Activated T-helper 17 cell treated with anti-CD3 and anti-CD28 coated beads, Interleukin-2, amount 50 U/mL, for 72 hours (primary cell): ENCODE data around the gene MRPL36. TPM values are rescaled to one million over a fixed set of nuclear protein-coding genes. Genes with fewer than 3 reads are reported as not detected.

ENCODE experiments used
- ATAC-seq: fragments of 150-1000 bp; cut with Tn5 transposase; replicated peaks from 2 replicates; pipeline ENCODE4 v1.10.0; 2021; ENCODE audit warnings: mild to moderate bottlenecking, moderate library complexity
- H3K27ac Mint-ChIP-seq: one replicate; pipeline ENCODE4 v1.8.0; 2022; ENCODE audit warnings: mixed read lengths
- H3K27me3 Mint-ChIP-seq: one replicate; pipeline ENCODE4 v1.8.0; 2022; ENCODE audit warnings: mixed read lengths
- H3K36me3 Mint-ChIP-seq: one replicate; pipeline ENCODE4 v1.8.0; 2022; ENCODE audit warnings: low read depth, mild to moderate bottlenecking, mixed read lengths
- H3K4me1 Mint-ChIP-seq: one replicate; pipeline ENCODE4 v1.8.0; 2022; ENCODE audit warnings: mixed read lengths
- H3K4me3 Mint-ChIP-seq: one replicate; pipeline ENCODE4 v1.8.0; 2022; ENCODE audit warnings: mild to moderate bottlenecking, mixed read lengths
- H3K9me3 Mint-ChIP-seq: one replicate; pipeline ENCODE4 v1.8.0; 2022; ENCODE audit warnings: mixed read lengths
- total RNA-seq, 2 donors: library from RNA; stranded (reverse); gene quantifications; one replicate each; pipeline ENCODE4 v1.2.3, GENCODE V29; 2022

MRPL36 gene
- total RNA-seq, 2 donors from 2014 or later = 50.3 to 74.0 TPM

GRCh38 chr5:1757511-1757910 is 42.1 kb downstream of the MRPL36 start:
- Mint-ChIP-seq H3K27me3 (peaks cover 15% of the 10 kb centered on the region), H3K4me1 (no peaks in the 10 kb centered on the region), H3K9me3 (peaks cover 5% of the 10 kb centered on the region), H3K4me3 (no peak overlapping the region), H3K36me3 (no peaks in the 10 kb centered on the region), H3K27ac (no peak overlapping the region)
- ATAC-seq = no peak

GRCh38 chr5:1756481-1756880 is 43.2 kb downstream of the MRPL36 start:
- H3K27me3 Mint-ChIP-seq = peaks cover 13% of the 10 kb centered on the region
- H3K36me3 Mint-ChIP-seq = no peaks in the 10 kb centered on the region
- ATAC-seq = no peak
- no peaks in the 10 kb centered on the region for H3K4me1 Mint-ChIP-seq
- peaks cover 5% of the 10 kb centered on the region for H3K9me3 Mint-ChIP-seq
- no peak overlapping the region for H3K27ac Mint-ChIP-seq
- no peak overlapping the region for H3K4me3 Mint-ChIP-seq

- Mint-ChIP-seq H3K4me3 (no peak overlapping the region), H3K27me3 (peaks cover 11% of the 10 kb centered on the region), H3K36me3 (no peaks in the 10 kb centered on the region), H3K9me3 (peaks cover 5% of the 10 kb centered on the region), H3K4me1 (no peaks in the 10 kb centered on the region), H3K27ac (no peak overlapping the region)
- no peak for ATAC-seq
Observed at GRCh38 chr5:1755321-1755949, 44.2 kb downstream of the MRPL36 start.

- Mint-ChIP-seq H3K27ac (no peak overlapping the region), H3K9me3 (peaks cover 5% of the 10 kb centered on the region), H3K4me1 (no peaks in the 10 kb centered on the region), H3K27me3 (peaks cover 11% of the 10 kb centered on the region), H3K36me3 (no peaks in the 10 kb centered on the region), H3K4me3 (no peak overlapping the region)
- ATAC-seq = no peak
Observed at GRCh38 chr5:1754531-1755220, 45.0 kb downstream of the MRPL36 start.

- Mint-ChIP-seq H3K9me3 (peaks cover 3% of the 10 kb centered on the region), H3K4me3 (no peak overlapping the region), H3K27me3 (peaks cover 7% of the 10 kb centered on the region), H3K36me3 (no peaks in the 10 kb centered on the region), H3K27ac (no peak overlapping the region), H3K4me1 (no peaks in the 10 kb centered on the region)
- ATAC-seq = no peak
Observed at GRCh38 chr5:1753490-1753889, 46.1 kb downstream of the MRPL36 start.

GRCh38 chr5:1752881-1753280 is 46.8 kb downstream of the MRPL36 start:
- no peaks in the 10 kb centered on the region for H3K36me3 Mint-ChIP-seq
- H3K27me3 Mint-ChIP-seq = peaks cover 5% of the 10 kb centered on the region
- H3K4me1 Mint-ChIP-seq = no peaks in the 10 kb centered on the region

GRCh38 chr5:1751864-1752822 is 47.5 kb downstream of the MRPL36 start:
- no peak for ATAC-seq
- Mint-ChIP-seq H3K4me3 (no peak overlapping the region), H3K9me3 (no peaks in the 10 kb centered on the region)

More at GRCh38 chr5:1752881-1753280, 46.8 kb downstream of the MRPL36 start:
- ATAC-seq = no peak
- H3K27ac Mint-ChIP-seq = no peak overlapping the region
- H3K4me3 Mint-ChIP-seq = no peak overlapping the region
- H3K9me3 Mint-ChIP-seq = no peaks in the 10 kb centered on the region

GRCh38 chr5:1751026-1751863 is 48.4 kb downstream of the MRPL36 start:
- no peak overlapping the region for H3K27ac Mint-ChIP-seq
- ATAC-seq = no peak
- H3K36me3 Mint-ChIP-seq = no peaks in the 10 kb centered on the region
- peaks cover 6% of the 10 kb centered on the region for H3K27me3 Mint-ChIP-seq
- H3K4me1 Mint-ChIP-seq = no peaks in the 10 kb centered on the region
- H3K4me3 Mint-ChIP-seq = no peak overlapping the region
- H3K9me3 Mint-ChIP-seq = no peaks in the 10 kb centered on the region

More at GRCh38 chr5:1751864-1752822, 47.5 kb downstream of the MRPL36 start:
- no peaks in the 10 kb centered on the region for H3K36me3 Mint-ChIP-seq
- H3K27ac Mint-ChIP-seq = no peak overlapping the region
- no peaks in the 10 kb centered on the region for H3K4me1 Mint-ChIP-seq
- H3K27me3 Mint-ChIP-seq = peaks cover 6% of the 10 kb centered on the region

- no peaks in the 10 kb centered on the region for H3K36me3 Mint-ChIP-seq
- H3K27me3 Mint-ChIP-seq = peaks cover 10% of the 10 kb centered on the region
- no peak overlapping the region for H3K27ac Mint-ChIP-seq
- ATAC-seq = no peak
- H3K4me1 Mint-ChIP-seq = no peaks in the 10 kb centered on the region
- H3K9me3 Mint-ChIP-seq = no peaks in the 10 kb centered on the region
- no peak overlapping the region for H3K4me3 Mint-ChIP-seq
Observed at GRCh38 chr5:1750469-1750868, 49.2 kb downstream of the MRPL36 start.

GRCh38 chr5:1749346-1750124 is 50.1 kb downstream of the MRPL36 start:
- no peak overlapping the region for H3K4me3 Mint-ChIP-seq
- no peak overlapping the region for H3K27ac Mint-ChIP-seq
- no peaks in the 10 kb centered on the region for H3K9me3 Mint-ChIP-seq
- H3K36me3 Mint-ChIP-seq = no peaks in the 10 kb centered on the region
- no peaks in the 10 kb centered on the region for H3K4me1 Mint-ChIP-seq
- ATAC-seq = no peak
- H3K27me3 Mint-ChIP-seq = peaks cover 14% of the 10 kb centered on the region

GRCh38 chr5:1748845-1749244 is 50.8 kb downstream of the MRPL36 start:
- Mint-ChIP-seq H3K27ac (no peak overlapping the region), H3K9me3 (no peaks in the 10 kb centered on the region), H3K4me3 (no peak overlapping the region), H3K4me1 (no peaks in the 10 kb centered on the region), H3K36me3 (no peaks in the 10 kb centered on the region), H3K27me3 (peaks cover 14% of the 10 kb centered on the region)
- ATAC-seq = no peak
